H9 (cell line): ENCODE measurements around the gene PIBF1. TPM values are rescaled to one million over a fixed set of nuclear protein-coding genes. Genes with fewer than 3 reads are reported as not detected.

Experiments
- DNase-seq: peaks from one replicate; pipeline ENCODE4 v3.0.0-alpha.2; 2017
- H2AFZ ChIP-seq: one replicate; pipeline ENCODE4 v1.6.1; 2013; ENCODE audit warnings: mild to moderate bottlenecking, low read length, control low read depth, moderate library complexity
- H2AK5ac ChIP-seq: 2 replicates; pipeline ENCODE4 v1.6.1; 2013; ENCODE audit warnings: low read length, control low read depth, mixed read lengths; ENCODE audit not compliant: insufficient read length
- H2BK120ac ChIP-seq: one replicate; pipeline ENCODE4 v1.6.1; 2013; ENCODE audit warnings: low read depth, mild to moderate bottlenecking, low read length, control low read depth, inconsistent platforms; ENCODE audit not compliant: poor library complexity, severe bottlenecking
- H2BK12ac ChIP-seq: 2 replicates; pipeline ENCODE4 v1.6.1; 2013; ENCODE audit warnings: low read length, control low read depth, mixed read lengths, low read depth; ENCODE audit not compliant: insufficient read length
- H2BK15ac ChIP-seq: 2 replicates; pipeline ENCODE4 v1.6.1; 2013; ENCODE audit warnings: low read depth, low read length, control low read depth
- H2BK20ac ChIP-seq: one replicate; pipeline ENCODE4 v1.6.1; 2013; ENCODE audit warnings: low read depth, mild to moderate bottlenecking, low read length, control low read depth, inconsistent platforms; ENCODE audit not compliant: poor library complexity, severe bottlenecking
- H2BK5ac ChIP-seq: 2 replicates; pipeline ENCODE4 v1.6.1; 2013; ENCODE audit warnings: low read length, control low read depth, mixed read lengths; ENCODE audit not compliant: insufficient read length
- H3K14ac ChIP-seq: 2 replicates; pipeline ENCODE4 v1.6.1; 2013; ENCODE audit warnings: low read length, control low read depth; ENCODE audit not compliant: insufficient read depth
- H3K18ac ChIP-seq: 2 replicates; pipeline ENCODE4 v1.6.1; 2013; ENCODE audit warnings: low read depth, mild to moderate bottlenecking, mixed read lengths, low read length, control low read depth; ENCODE audit not compliant: insufficient read length
- H3K23ac ChIP-seq: 2 replicates; pipeline ENCODE4 v1.6.1; 2013; ENCODE audit warnings: low read length, control low read depth, mixed read lengths, low read depth; ENCODE audit not compliant: insufficient read length
- H3K23me2 ChIP-seq: 2 replicates; pipeline ENCODE4 v1.6.1; 2013; ENCODE audit warnings: low read depth, mild to moderate bottlenecking, mixed read lengths, low read length, control low read depth; ENCODE audit not compliant: insufficient read length, poor library complexity, severe bottlenecking
- H3K27ac ChIP-seq: 2 replicates; pipeline ENCODE4 v1.5.1; 2013; ENCODE audit warnings: low read length, control low read depth, mixed read lengths, low read depth; ENCODE audit not compliant: insufficient read length
- H3K27me3 ChIP-seq: 2 replicates; pipeline ENCODE4 v1.6.1; 2013; ENCODE audit warnings: low read length, control low read depth, inconsistent platforms; ENCODE audit not compliant: insufficient read depth
- H3K4ac ChIP-seq: 2 replicates; pipeline ENCODE4 v1.6.1; 2013; ENCODE audit warnings: low read depth, mild to moderate bottlenecking, control low read depth, inconsistent platforms, low read length, moderate library complexity
- H3K4me1 ChIP-seq: 2 replicates; pipeline ENCODE4 v1.6.1; 2013; ENCODE audit warnings: low read length, control low read depth, inconsistent platforms; ENCODE audit not compliant: insufficient read depth
- H3K4me2 ChIP-seq: 2 replicates; pipeline ENCODE4 v1.6.1; 2013; ENCODE audit warnings: low read length, control low read depth, mixed read lengths; ENCODE audit not compliant: insufficient read length, insufficient read depth
- H3K56ac ChIP-seq: 2 replicates; pipeline ENCODE4 v1.6.1; 2013; ENCODE audit warnings: low read depth, mild to moderate bottlenecking, mixed read lengths, low read length, control low read depth; ENCODE audit not compliant: insufficient read length
- H3K79me1 ChIP-seq: 2 replicates; pipeline ENCODE4 v1.6.1; 2013; ENCODE audit warnings: low read depth, mild to moderate bottlenecking, moderate library complexity, low read length, control low read depth, inconsistent platforms; ENCODE audit not compliant: insufficient read depth, poor library complexity, severe bottlenecking
- H3K79me2 ChIP-seq: 2 replicates; pipeline ENCODE4 v1.6.1; 2013; ENCODE audit warnings: low read length, control low read depth, inconsistent platforms; ENCODE audit not compliant: insufficient read depth
- H3K9ac ChIP-seq: 2 replicates; pipeline ENCODE4 v1.6.1; 2013; ENCODE audit warnings: low read length, control low read depth, mixed read lengths; ENCODE audit not compliant: insufficient read length; ENCODE audit errors: extremely low read depth
- H3K9me3 ChIP-seq: one replicate; pipeline ENCODE4 v1.6.1; 2013; ENCODE audit warnings: low read depth, low read length, inconsistent platforms; ENCODE audit not compliant: control insufficient read depth
- H3T11ph ChIP-seq: one replicate; pipeline ENCODE4 v1.6.1; 2013; ENCODE audit warnings: mild to moderate bottlenecking, low read length, control low read depth, inconsistent platforms
- H4K20me1 ChIP-seq: one replicate; pipeline ENCODE4 v1.6.1; 2013; ENCODE audit not compliant: control insufficient read depth, insufficient read length, insufficient read depth
- H4K5ac ChIP-seq: 2 replicates; pipeline ENCODE4 v1.6.1; 2013; ENCODE audit warnings: low read depth, mild to moderate bottlenecking, mixed read lengths, low read length, control low read depth; ENCODE audit not compliant: insufficient read length
- H4K8ac ChIP-seq: replicated peaks from 2 replicates; pipeline ENCODE4 v1.6.1; 2013; ENCODE audit warnings: low read length, control low read depth, mixed read lengths, low read depth; ENCODE audit not compliant: insufficient read length
- H4K91ac ChIP-seq: 2 replicates; pipeline ENCODE4 v1.6.1; 2013; ENCODE audit warnings: low read depth, mild to moderate bottlenecking, moderate library complexity, mixed read lengths, low read length, control low read depth; ENCODE audit not compliant: insufficient read length
- H3K27ac Mint-ChIP-seq, 3 experiments: 2 replicates in 2 of 3; 3 replicates in 1 of 3; pipeline ENCODE4 v1.8.0; 2020 to 2021; ENCODE audit warnings: mixed read lengths in 3 of 3, mild to moderate bottlenecking in 1 of 3, moderate library complexity in 1 of 3
- H3K27me3 Mint-ChIP-seq: 2 replicates; pipeline ENCODE4 v1.8.0; 2021; ENCODE audit warnings: low read depth, mild to moderate bottlenecking, moderate library complexity, mixed read lengths
- H3K36me3 Mint-ChIP-seq, 3 experiments: 2 replicates in 2 of 3; 3 replicates in 1 of 3; pipeline ENCODE4 v1.8.0; 2020 to 2021; ENCODE audit warnings: low read depth in 3 of 3, mixed read lengths in 3 of 3; ENCODE audit not compliant: insufficient read depth in 1 of 3
- H3K4me1 Mint-ChIP-seq, 2 experiments: 2 replicates each; pipeline ENCODE4 v1.8.0; 2020; ENCODE audit warnings: mixed read lengths in 2 of 2
- H3K4me3 Mint-ChIP-seq, 2 experiments: 2 replicates in 1 of 2; 3 replicates in 1 of 2; pipeline ENCODE4 v1.8.0; 2020 to 2021; ENCODE audit warnings: mild to moderate bottlenecking in 2 of 2, mixed read lengths in 2 of 2, moderate library complexity in 1 of 2
- H3K9me3 Mint-ChIP-seq, 2 experiments: 2 replicates in 1 of 2; 3 replicates in 1 of 2; pipeline ENCODE4 v1.8.0; 2020; ENCODE audit warnings: mild to moderate bottlenecking in 2 of 2, mixed read lengths in 2 of 2, moderate library complexity in 1 of 2
- CTCF ChIP-seq: fragments of 200-600 bp; sonication (generic); conservative IDR thresholded peaks from 3 replicates; pipeline ENCODE4 v1.8.0; 2021; ENCODE audit warnings: antibody characterized with exemption, mild to moderate bottlenecking
- WGBS: extraction: QIAGEN DNeasy Blood & Tissue Kit; methylation state at CpG from one replicate; pipeline ENCODE4 v1.1.7; 2013; ENCODE audit warnings: missing lambda C conversion rate, low lambda C conversion rate, mixed read lengths; ENCODE audit not compliant: insufficient read length; ENCODE audit errors: extremely low coverage; 5-methylcytosine and 5-hydroxymethylcytosine counted together
- total RNA-seq: library from RNA; stranded (reverse); gene quantifications from 2 replicates; pipeline ENCODE4 v1.2.1, GENCODE V29; 2021

PIBF1 gene
- total RNA-seq, 1 experiment from 2014 or later: 12.7 TPM

- H3K27ac Mint-ChIP-seq: peak overlapping the region in 1 of 3 experiments; percentile 77; a peak in 2 of 7 replicates
- Histone ChIP-seq H3K14ac (no peak overlapping the region), H3K4ac (no peak overlapping the region), H3K79me2 (no peaks in the 10 kb centered on the region), H3K18ac (no peak overlapping the region), H2BK12ac (no peak overlapping the region), H3T11ph (no peak overlapping the region), H2BK20ac (no peak overlapping the region), H4K8ac (no peak overlapping the region), H3K27me3 (no peaks in the 10 kb centered on the region), H4K20me1 (no peaks in the 10 kb centered on the region), H2AK5ac (no peak overlapping the region), H3K9me3 (no peaks in the 10 kb centered on the region), H3K56ac (no peak overlapping the region), H3K23me2 (no peaks in the 10 kb centered on the region), H3K79me1 (no peaks in the 10 kb centered on the region), H2AFZ (no peak overlapping the region), H2BK120ac (no peak overlapping the region), H3K4me2 (no peak overlapping the region), H2BK15ac (no peak overlapping the region), H4K91ac (no peak overlapping the region), H3K9ac (no peak overlapping the region), H3K27ac (no peak overlapping the region), H3K23ac (no peak overlapping the region), H3K4me1 (no peaks in the 10 kb centered on the region), H4K5ac (no peak overlapping the region), H2BK5ac (no peak overlapping the region)
- H3K27me3 Mint-ChIP-seq: peaks cover 5% of the 10 kb centered on the region
- H3K36me3 Mint-ChIP-seq: no peaks in the 10 kb centered on the region
- no peak overlapping the region; a peak in 1 of 5 replicates for H3K4me3 Mint-ChIP-seq
- no CpG with 5 or more reads among the region's 2 CpGs for WGBS
- no peak for DNase-seq
- H3K9me3 Mint-ChIP-seq: no peaks in the 10 kb centered on the region
- peaks cover 17 to 27% of the 10 kb centered on the region in 2 experiments for H3K4me1 Mint-ChIP-seq
- no peak for TF ChIP-seq CTCF
Observed at GRCh38 chr13:73039201-73040108, 257.5 kb downstream of the PIBF1 start.
